ENCODE data around the gene NR3C1. TPM values are rescaled to one million over a fixed set of nuclear protein-coding genes. Genes with fewer than 3 reads are reported as not detected.

Gene NR3C1
- total and polyA plus RNA-seq, 8 donors = 6.5 to 42.2 (median 27.1) TPM

DNA sequence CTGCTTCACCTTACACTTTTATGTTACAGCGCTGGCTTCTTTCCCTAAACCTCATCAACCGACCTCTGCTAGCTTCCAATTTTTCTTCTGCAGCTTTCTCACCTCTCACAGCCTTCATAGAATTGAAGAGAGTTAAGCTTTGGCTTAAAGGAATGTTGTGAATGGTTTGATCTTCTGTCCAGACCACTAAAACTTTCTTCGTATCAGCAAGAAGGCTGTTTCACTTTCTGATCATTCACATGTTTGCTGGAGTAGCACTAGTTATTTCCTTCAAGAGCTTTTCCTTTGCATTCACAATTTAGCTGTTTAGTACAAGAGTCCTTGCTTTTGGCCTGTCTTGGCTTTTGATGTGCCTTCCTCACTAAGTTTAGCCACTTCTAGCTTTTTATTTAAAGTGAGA, 49.5 kb downstream of the NR3C1 start:
- ATAC-seq (no peak), FAIRE-seq (no peak), DNase-seq (no peak)
- 81 to 89% methylated on average over 3 of the region's 3 CpGs for WGBS, 2 donors
- no peak overlapping the region for H3K27ac ChIP-seq
- H3K36me3 ChIP-seq = no peaks in the 10 kb centered on the region
- H3K27me3 ChIP-seq = no peaks in the 10 kb centered on the region
- H3K4me3 ChIP-seq = no peak overlapping the region
- intact Hi-C loops (cut with DNase I) = no loop called here
- peaks cover 20 to 44% (median 30%) of the 10 kb centered on the region in 3 donors for H3K4me1 ChIP-seq
- TF ChIP-seq, protein P1, sequence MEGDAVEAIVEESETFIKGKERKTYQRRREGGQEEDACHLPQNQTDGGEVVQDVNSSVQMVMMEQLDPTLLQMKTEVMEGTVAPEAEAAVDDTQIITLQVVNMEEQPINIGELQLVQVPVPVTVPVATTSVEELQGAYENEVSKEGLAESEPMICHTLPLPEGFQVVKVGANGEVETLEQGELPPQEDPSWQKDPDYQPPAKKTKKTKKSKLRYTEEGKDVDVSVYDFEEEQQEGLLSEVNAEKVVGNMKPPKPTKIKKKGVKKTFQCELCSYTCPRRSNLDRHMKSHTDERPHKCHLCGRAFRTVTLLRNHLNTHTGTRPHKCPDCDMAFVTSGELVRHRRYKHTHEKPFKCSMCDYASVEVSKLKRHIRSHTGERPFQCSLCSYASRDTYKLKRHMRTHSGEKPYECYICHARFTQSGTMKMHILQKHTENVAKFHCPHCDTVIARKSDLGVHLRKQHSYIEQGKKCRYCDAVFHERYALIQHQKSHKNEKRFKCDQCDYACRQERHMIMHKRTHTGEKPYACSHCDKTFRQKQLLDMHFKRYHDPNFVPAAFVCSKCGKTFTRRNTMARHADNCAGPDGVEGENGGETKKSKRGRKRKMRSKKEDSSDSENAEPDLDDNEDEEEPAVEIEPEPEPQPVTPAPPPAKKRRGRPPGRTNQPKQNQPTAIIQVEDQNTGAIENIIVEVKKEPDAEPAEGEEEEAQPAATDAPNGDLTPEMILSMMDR (IDR thresholded peaks at IDR 0.05) = no peak
- no peaks in the 10 kb centered on the region for H3K9me3 ChIP-seq

DNA sequence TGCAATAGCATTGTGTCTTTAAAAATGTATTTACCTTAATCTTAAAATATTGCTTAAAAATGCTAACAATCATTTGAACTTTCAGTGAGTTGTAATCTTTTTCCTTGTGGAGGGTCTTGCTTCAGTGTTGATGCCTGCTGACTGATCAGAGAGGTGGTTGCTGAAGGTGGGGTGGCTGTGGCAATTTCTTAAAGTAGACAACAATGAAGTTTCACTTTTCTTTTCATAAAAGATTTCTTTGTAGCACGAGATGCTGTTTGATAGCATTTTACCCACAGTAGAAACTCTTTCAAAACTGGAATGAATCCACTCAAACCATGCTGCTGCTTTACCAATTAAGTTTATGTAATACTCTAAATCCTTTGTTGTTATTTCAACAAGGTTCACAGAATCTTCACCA, 50.8 kb downstream of the NR3C1 start:
- H3K27ac ChIP-seq = no peak overlapping the region
- H3K36me3 ChIP-seq = no peaks in the 10 kb centered on the region
- FAIRE-seq (no peak), DNase-seq (no peak), ATAC-seq (no peak)
- 56 to 65% methylated on average over 1 of the region's 1 CpG for WGBS, 2 donors
- no peak overlapping the region for H3K4me3 ChIP-seq
- H3K4me1 ChIP-seq = peaks cover 20 to 39% (median 24%) of the 10 kb centered on the region in 3 donors
- H3K9me3 ChIP-seq = no peaks in the 10 kb centered on the region
- TF ChIP-seq, protein P1 (IDR thresholded peaks at IDR 0.05) = no peak
- intact Hi-C loops (cut with DNase I) = no loop called here
- no peaks in the 10 kb centered on the region for H3K27me3 ChIP-seq

DNA sequence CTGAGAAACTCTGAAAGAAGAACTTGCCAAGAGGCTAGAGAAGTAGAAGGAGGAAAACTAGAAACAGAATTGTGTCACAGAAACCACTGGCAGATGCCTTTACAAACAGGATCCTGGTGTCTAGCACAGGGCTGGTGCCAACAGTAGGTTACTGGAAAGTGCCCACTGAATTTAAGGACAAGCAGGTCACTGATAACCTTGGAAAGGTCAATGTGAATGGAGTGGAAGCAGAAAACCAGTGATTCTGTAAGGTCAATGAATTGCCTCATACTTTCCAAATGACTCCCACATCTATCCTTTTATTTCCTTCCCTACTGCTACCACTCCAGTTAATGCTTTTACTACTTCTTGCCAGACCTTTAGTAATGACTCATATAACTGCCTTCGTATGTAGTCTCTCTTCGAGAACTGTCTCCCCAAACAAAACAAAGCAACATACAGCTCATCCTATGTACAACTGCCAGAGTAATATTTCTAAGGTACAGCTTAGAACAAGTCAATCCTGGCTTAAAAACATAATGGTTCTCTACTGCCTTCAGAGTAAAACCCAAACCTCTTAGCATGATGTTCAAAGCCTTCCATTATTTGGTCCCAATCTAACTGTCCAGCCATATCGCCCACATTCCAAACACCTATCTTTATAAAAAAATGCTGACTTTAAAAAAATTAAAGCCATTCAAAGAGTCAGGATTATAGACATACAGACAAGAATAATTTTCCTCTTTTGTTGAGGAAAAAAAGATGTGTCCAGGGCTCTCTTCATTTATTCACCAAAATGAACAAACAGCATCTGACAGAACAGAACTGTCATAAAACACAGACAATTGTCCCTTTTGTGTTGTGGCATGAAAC, 52.5 kb downstream of the NR3C1 start:
- intact Hi-C loops (cut with DNase I) = no loop called here
- no peak for DNase-seq
- Histone ChIP-seq H3K4me3 (no peak overlapping the region), H3K4me1 (peaks cover 8 to 39% (median 10%) of the 10 kb centered on the region in 3 donors), H3K27ac (no peak overlapping the region), H3K27me3 (no peaks in the 10 kb centered on the region), H3K36me3 (no peaks in the 10 kb centered on the region), H3K9me3 (no peaks in the 10 kb centered on the region)
- no peak for FAIRE-seq
- WGBS, 2 donors = 87 to 94% methylated on average over 3 of the region's 3 CpGs
- peak in 2 of 4 donors; percentile 17 to 46 for ATAC-seq
- TF ChIP-seq, protein P1 (IDR thresholded peaks at IDR 0.05) = no peak

DNA sequence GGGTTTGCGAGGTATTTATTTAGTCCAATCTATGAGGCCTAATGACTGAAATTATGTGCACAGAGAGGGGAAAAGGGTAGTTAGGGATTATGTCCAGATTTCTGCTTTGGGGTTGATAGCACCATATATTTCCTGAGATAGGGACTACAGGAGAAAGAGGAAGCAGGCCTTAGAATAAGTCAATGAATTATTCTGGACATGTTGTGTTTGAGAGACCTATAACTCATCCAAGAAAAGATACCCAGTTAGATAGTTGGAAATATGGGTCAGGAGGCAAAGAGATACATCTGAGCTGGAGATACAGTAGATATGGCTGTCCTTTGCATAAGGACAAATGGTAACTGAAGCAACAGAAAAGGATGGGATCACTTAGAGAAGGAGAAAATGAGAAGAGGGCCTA, 53.1 kb downstream of the NR3C1 start:
- TF ChIP-seq, protein P1 (IDR thresholded peaks at IDR 0.05) = no peak
- H3K27ac ChIP-seq = no peak overlapping the region
- DNase-seq (no peak), FAIRE-seq (no peak), ATAC-seq (no peak)
- no peaks in the 10 kb centered on the region for H3K27me3 ChIP-seq
- intact Hi-C loops (cut with DNase I) = no loop called here
- H3K4me3 ChIP-seq = no peak overlapping the region
- 95 to 100% methylated on average over 1 of the region's 1 CpG for WGBS, 2 donors
- peaks cover 4 to 34% (median 5%) of the 10 kb centered on the region in 3 donors for H3K4me1 ChIP-seq
- no peaks in the 10 kb centered on the region for H3K36me3 ChIP-seq
- no peaks in the 10 kb centered on the region for H3K9me3 ChIP-seq

DNA sequence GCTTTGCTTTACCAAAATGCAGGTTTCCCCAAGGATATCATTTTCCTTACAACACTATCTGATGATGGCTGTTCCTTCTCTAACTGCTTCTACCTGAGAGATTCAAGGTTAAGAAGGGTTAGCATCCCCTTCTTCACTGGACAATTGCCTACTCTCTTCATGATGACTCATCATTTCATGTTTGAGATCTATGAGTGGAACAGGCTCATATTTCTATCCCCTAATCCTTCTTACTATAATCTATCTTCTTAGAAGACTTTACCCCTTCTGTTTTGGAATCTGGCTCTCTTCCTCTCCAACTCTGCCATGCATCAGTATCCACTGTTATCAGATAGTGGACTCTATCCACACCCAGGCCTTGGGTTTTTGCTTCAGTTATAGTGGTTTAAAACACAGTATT, 54.3 kb downstream of the NR3C1 start:
- FAIRE-seq (no peak), ATAC-seq (no peak), DNase-seq (no peak)
- Histone ChIP-seq H3K4me3 (no peak overlapping the region), H3K4me1 (peaks cover 0 to 27% (median 0%) of the 10 kb centered on the region in 3 donors), H3K9me3 (no peaks in the 10 kb centered on the region), H3K27ac (no peak overlapping the region), H3K27me3 (no peaks in the 10 kb centered on the region), H3K36me3 (no peaks in the 10 kb centered on the region)
- intact Hi-C loops (cut with DNase I) = no loop called here
- TF ChIP-seq, protein P1 (IDR thresholded peaks at IDR 0.05) = no peak
